Hematopoietic multipotent progenitor cell treated with erythropoietin and hydrocortisone succinate and interleukin-3 and kit ligand, for 8 days (in vitro differentiated cells): ENCODE data around the gene ESPN.

Experiments
- DNase-seq: peaks from one replicate; pipeline ENCODE4 v3.0.0-alpha.2; 2015

ESPN gene

DNA sequence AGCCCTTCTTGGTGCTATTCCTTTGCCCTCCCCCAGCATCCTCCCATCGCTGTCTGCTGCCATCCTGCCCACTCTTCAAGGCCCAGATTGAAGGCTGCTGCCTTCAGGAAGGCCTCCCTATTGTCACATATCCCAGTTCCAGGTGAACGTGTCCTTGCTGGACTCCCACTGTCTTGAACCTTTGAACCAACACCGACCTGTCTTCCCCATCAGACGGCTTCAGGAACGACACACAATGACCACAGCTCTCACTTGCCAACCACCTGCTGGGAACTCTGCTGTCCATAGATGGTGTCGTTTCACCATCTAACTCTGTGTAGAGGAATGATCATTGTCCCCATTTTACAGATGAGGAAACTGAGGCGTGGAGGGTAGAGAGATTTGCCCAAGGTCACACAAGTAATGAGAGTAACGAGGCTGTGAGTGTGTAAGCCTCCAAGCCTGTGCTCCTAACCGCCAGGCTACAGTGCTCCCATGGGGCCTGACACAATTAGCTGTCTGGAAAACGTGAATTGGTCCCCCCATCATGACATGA, 76.8 kb downstream of the ESPN start:
- no peak for DNase-seq

DNA sequence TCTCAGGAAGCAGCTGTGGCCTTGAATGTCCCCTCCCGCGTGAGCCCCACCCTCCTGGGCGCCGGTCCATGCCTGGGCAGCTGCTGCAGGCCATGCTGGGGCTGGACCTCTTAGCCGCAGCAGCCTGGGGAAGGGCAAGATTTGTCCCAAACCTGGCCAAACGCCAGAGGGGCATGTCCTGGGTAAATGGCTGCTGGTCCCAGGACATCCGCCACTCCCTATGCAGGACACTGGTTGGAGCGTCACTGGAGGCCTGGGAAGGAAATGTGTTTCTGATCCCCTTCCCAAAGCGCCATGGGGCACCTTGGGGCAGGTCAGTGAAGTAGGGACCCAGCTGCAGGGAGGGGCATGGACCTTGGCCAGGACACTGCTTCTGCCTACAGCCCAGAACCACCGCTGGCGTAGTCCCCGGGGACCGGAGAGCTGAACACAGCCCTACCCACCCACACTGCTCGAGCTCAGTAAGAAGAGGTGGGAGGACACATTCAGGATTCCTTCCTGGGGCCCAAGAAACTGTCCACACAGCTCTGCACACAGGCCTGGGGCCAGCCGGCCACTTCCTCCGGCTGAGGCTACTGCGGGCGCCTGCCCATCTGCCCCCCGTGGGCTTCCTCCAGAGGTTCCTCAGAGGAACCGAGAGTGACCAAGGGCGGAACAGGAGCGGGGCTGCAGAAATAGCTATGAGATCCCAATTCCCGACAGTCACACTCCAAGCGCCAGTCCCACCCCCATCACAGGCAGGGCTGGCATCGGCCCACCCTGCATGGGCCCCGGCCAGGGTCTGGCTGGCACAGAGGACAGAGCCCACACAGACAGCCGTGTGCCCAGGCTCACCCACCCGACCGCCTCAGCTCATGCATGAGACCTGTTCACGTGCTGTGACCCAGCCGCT, 77.7 kb downstream of the ESPN start:
- no peak for DNase-seq

DNA sequence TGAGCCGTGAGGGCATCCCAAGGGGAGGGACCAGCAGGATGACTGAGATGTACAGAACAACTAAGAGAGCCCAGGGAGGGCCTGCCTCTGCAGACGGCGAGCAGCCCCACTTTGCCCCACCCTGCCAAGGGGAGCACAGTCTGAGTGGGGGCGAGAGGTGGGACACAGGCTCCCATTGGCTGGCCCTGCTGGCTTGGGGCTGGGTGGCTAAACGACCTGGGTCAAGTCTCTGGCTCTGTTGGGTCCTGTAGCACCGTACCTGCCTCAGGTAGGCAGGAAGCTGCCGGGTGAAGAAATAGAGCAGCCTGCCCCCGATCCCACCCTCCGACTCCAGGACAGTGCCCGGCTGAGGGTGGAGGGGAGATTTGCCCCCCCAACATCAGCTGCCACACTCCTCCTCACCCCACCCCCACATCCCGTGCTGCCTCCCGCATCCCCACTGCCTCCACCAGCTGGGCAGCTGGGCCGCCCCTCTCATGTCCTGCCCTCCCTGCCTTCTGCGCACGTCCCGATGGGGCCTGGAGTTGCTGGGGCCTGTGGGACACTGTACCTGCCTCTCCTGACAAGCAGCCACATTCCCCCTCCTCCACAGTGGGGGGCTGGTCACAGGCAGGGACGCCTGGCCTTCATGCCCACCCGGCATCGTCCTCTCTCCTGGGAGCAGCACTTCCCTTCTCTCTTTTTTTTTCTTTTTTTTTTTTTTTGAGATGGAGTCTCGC, 79.5 kb downstream of the ESPN start:
- no peak for DNase-seq

DNA sequence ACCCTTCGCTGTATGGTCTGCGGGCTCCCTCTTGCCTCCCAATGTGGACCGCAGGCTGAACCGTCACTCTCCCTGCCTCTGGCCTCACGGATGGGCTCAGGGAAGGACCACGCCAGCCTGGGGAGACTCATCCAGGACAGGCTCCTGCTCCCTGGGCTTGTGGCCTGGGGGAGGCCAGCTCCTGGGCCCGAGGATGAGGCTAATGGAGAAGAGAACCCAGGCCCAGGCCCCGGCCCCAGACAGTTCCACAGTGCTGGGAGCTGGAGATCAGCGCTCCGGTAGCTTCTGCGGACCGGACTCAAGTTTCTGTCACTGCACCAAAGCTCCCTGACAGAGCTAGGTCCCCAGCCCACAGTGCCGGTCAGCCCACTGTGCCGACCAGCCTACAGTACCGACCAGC, 80.3 kb downstream of the ESPN start:
- DNase-seq: no peak

DNA sequence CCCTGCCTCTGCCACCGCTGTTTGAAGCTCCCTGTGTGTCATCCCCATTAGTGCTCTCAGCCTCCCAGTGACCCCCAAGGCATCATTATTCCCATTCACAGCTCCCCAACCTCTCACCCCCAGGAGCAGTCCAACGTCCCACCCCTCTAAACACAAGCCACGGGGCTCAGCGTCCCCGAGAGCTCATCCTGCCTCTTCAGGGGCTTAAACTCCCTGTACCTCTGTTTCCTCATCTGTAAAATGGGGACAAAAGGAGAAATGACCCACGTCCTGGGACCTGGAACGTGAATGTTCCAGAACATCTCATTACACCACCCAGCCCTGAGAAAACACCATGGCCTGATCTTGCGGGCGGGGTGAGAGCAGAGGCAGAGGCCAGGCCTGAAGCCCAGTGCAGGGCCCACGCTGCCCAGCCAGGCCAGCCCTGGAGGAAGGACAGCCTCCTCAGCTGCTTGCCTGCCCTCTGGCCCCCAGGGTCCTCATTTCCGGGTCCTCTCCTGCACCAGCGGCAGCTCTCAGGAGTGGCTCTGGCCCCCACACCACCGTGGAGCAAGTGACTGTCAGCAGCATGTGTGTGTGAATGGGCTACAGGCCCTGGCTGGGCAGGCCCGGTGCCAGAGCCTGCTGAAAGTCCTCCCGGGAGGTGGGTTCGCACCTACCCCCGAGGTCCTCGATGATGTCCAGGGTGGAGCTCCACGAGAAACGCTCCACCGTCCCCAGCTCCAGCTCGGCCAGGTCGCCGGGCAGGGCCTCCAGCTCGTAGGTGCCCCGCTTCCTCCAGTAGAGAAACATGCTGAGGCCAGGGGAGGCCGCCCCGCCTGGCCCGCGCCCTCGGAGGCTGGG, 81.0 kb downstream of the ESPN start:
- DNase-seq: no peak

DNA sequence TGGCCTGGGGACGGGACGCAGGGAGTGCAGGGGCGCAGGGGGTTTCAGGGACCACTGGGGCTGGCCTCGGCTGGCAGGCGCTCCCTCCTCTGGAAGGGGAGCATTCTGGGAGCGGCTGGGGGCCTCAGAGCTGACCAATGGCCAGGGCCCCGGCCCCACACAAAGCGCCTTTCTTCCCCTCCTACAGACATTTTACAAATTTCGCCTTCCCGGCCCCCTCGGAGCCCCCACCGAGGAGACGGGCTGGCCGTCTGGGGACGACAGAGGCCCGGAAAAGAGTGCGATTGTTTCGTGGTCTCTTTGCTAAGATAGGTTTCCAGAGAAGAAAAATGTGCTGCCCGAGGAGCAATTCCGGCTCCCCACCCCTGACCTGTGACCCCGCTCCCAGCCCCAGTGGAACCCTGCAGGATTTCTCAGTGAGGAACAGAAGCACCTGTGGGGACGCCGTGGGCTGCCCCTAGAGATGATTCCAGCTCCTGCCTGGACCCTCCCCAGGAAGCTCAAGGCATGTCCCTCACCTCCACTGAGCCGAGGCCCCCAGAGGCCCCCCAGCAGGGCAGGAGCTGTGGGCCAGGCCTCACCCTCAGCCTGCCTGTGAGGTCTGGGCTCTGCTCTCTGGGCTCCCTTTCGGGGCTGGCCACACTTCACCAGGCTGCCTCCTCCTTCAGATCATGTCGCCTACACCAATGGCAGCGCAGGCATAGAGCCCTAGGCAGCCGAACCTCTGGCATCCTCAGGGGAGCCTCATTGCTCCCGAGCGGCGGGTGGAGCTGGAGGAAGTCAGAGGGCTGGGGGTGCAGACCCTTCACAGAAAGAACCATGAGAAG, 81.8 kb downstream of the ESPN start:
- no peak for DNase-seq

DNA sequence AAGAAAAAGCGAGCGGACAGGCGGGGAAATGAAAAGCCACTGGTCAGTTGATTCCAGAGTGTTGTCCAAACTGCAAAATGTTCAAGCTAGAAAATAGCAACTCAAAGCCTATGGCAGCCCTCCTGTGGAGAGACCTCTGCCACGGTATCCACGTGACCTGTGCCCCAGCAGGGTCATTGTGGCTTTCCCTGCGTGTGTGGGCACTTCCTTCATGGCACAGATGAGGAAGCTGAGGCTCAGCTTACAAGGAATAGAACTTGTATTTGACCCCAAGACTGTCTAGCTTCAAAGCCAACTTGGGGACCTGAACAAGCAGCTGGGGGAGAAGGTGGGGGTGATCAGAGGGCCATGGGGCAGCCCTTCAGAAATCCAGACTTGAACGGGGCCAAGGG, 82.5 kb downstream of the ESPN start:
- no peak for DNase-seq

DNA sequence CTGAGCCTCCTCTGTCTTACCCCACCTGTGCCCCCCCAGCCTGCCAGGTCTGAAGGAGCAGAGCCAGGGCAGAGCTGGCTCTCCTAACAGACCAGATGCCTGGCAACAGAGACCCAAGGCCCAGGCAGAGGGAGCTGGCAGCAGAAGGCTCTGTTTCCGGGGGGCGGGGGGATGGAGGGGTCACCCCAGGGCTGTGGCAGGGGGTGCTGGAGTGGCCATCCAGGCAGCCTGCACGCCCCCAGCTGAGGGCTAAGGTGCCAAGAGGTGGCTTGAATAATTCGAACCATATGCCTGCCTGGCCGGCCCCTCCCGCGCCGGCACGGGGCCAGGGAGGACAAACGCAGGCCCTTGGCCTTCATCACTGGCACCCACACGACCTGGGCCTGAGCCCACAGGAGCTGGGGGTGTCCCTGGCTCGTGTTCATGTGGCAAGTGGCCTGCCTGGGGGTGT, 82.9 kb downstream of the ESPN start:
- no peak for DNase-seq

DNA sequence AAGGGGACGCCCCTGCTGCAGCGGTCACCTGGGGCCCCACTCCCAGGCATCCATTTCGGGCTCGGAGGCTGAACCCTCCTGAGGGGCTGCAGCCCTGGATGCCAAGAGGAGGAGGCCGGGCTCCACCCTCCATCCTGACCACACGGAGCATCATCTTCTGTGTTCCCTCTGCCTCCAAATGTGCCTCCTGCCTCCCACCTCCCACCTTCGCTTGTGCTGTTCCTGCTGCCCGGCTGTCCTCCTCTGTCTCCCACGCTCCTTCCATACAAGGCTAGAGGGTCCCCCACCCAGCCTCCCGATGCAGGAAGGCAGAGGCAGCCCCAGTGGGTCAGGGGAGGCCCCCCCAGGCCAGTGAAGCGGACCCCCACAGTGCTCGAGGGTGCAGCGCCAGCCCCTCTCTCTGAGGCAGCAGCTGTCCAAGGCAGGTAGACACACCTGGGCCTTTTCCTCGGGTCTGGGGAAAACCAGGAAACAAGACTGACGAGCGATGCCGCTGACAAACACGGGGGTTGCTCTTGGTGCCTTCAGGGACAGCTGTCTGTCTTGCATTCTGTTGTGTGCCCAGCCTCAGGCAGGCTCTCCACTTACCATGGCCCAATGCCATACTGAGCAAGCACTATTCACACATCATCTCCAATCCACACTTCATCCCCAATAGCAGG, 83.7 kb downstream of the ESPN start:
- DNase-seq: no peak

DNA sequence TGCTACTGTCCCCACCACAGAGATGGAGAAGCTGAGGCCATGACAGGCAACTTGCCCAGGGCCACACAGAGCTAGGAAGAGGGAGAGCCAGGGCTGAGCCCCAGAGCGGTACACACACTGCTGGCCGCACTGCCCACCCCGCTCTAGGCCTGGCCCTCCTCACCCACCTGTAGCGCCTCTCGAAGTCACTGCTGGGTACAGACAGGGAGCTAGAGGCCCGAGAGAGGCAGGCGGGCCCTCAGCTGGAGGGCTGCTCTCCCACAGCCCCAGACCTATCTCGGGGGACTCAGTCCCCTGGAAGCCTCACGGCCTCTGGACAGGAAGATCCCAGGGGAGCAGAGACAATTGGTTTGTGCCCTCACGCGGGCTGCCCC, 84.2 kb downstream of the ESPN start:
- DNase-seq: no peak

DNA sequence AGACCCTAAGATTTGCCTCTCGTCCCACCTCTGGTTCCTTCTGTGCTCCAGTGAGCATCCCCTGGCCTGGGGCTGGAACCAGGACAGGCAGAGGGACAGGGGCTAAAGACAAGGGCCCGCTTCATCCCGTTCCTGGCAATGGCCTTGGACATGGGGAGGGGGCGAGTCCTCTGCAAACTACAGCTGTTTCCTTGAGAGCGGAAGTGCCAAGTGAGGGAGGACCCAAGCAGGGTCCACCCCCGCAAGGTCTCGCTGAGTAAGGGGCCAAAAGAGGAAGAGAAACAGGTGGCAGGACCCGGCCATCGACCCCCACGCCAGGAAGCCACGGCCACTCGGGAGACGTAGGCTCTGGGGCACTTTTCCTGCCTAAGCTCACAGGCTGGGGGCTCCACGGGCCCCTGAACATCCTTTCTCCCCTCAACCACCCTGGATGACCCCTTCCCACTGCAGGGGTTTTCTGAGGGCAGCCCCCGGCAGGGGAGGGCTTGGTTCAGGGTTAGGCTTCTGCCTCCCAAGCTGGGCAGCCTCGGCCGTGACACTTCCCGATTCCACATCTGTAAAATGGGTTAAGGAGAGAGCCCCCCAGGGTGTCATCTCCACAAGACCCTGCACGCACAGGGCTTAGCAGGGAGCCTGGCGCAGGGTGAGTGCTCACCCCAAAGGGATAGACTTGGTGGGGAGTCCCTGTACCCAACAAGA, 84.8 kb downstream of the ESPN start:
- no peak for DNase-seq

DNA sequence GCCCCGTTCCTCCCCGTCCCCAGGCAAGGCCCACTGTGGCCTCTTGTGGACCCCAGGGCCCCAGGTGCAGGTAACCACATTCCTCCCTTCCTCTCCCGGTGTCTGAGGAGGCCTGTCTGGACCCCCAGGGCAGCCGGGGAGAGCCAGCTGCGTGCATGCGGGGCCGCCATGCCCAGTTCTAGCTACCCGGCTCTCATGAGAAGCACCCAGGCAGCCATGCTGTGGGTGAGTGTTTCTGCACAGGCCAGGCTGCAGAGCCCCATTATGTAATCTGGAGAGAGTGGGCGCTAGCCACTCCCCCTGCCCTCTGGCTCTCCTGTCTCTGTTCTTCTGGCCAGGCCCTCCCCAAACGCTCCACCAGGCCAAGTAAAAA, 85.3 kb downstream of the ESPN start:
- no peak for DNase-seq

DNA sequence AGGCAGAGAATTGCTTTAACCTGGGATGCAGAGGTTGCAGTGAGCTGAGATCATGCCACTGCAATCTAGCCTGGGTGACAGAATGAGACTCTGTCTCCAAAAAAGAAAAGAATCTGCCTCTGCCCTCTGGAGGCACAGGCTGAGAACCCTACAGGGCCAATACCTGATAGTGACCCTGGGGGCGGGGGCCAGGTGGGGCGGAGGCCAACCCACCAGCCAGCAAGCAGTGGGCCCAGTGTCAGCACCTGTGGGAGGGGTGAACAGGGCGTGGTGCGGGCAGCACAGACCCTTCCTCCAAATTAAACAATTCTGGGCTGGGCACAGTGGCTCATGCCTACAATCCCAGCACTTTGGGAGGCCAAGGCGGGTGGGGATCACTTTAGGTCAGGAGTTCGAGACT, 85.9 kb downstream of the ESPN start:
- DNase-seq: no peak
